ENCODE data around the gene SCFD2. TPM values are rescaled to one million over a fixed set of nuclear protein-coding genes. Genes with fewer than 3 reads are reported as not detected.

The SCFD2 gene
- total RNA-seq, 1 donor from 2014 or later: 13.2 TPM

DNA sequence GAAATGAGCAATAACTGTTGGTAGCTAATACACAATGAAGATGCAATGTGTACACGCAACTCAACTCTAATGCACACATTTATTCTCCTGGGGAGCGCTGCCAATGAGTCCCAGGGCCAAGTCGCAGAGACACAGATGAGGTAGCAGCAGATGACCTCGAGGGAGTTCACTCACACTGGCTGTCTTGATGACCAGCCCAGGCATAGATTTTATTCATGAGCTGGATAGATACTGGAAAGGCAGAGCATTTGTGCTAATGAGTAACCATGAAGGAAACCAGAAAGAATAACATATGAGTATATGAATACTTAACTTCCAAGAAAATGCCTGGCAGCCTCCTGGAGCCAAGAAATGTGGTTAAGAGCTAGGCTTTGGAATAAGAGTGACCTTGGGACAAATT lies 461.4 kb downstream of the SCFD2 start:
- no peaks in the 10 kb centered on the region for H3K36me3 ChIP-seq
- ATAC-seq: no peak
- intact Hi-C loops (cut with DNase I): no loop called here
- DNase-seq: no peak
- H3K4me1 ChIP-seq: no peaks in the 10 kb centered on the region
- no peak overlapping the region for H3K4me3 ChIP-seq
- H3K9me3 ChIP-seq: no peaks in the 10 kb centered on the region
- TF ChIP-seq, protein P1, sequence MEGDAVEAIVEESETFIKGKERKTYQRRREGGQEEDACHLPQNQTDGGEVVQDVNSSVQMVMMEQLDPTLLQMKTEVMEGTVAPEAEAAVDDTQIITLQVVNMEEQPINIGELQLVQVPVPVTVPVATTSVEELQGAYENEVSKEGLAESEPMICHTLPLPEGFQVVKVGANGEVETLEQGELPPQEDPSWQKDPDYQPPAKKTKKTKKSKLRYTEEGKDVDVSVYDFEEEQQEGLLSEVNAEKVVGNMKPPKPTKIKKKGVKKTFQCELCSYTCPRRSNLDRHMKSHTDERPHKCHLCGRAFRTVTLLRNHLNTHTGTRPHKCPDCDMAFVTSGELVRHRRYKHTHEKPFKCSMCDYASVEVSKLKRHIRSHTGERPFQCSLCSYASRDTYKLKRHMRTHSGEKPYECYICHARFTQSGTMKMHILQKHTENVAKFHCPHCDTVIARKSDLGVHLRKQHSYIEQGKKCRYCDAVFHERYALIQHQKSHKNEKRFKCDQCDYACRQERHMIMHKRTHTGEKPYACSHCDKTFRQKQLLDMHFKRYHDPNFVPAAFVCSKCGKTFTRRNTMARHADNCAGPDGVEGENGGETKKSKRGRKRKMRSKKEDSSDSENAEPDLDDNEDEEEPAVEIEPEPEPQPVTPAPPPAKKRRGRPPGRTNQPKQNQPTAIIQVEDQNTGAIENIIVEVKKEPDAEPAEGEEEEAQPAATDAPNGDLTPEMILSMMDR (IDR thresholded peaks at IDR 0.05): no peak
- H3K27me3 ChIP-seq (ENCODE audit: low read depth): no peaks in the 10 kb centered on the region
- H3K27ac ChIP-seq: no peak overlapping the region

DNA sequence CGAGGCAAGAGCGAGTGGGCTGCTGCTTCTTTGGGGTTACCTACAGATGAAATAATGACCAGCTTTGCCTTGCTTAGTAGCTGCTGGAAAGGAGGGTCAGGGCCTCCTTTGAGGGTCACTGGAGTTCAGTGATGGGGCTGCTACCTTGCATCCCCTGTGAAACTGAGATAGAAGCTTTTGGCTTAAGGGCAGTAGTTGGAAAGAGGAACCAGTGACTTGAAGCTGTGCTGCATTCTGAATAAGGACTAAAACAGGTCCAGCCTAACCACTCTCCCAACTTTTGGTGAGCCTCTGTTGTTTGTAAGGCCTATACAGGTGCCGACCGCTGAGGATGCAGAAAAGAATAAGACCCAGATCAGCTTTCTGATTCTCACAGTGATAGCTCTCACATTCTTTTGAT lies 462.6 kb downstream of the SCFD2 start:
- DNase-seq (no peak), ATAC-seq (no peak)
- no peaks in the 10 kb centered on the region for H3K4me1 ChIP-seq
- intact Hi-C loops (cut with DNase I): no loop called here
- H3K27ac ChIP-seq: no peak overlapping the region
- H3K27me3 ChIP-seq (ENCODE audit: low read depth): no peaks in the 10 kb centered on the region
- H3K4me3 ChIP-seq: no peak overlapping the region
- TF ChIP-seq, protein P1 (IDR thresholded peaks at IDR 0.05): no peak
- no peaks in the 10 kb centered on the region for H3K9me3 ChIP-seq
- H3K36me3 ChIP-seq: no peaks in the 10 kb centered on the region

DNA sequence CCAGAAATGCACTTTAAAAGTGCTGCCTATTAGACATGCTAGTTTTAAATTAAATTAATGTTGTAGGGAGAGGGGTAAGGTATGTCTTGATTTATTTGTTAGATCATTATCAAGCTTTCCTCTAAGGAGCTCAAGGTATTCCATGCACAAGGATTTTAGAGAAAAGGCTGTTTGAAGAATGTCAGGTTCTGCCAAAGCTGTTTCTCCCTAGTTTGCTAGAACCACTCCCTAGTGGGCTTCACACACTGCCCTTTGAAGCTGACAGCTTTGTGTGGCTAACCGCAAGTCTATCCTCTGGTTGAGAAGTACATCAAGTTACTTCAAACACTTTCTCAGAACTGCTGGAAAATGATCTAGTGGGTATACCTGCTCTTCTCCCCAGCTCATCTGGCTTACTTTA lies 471.4 kb downstream of the SCFD2 start:
- Histone ChIP-seq H3K36me3 (no peaks in the 10 kb centered on the region), H3K9me3 (no peaks in the 10 kb centered on the region), H3K4me3 (no peak overlapping the region), H3K27me3 (ENCODE audit: low read depth) (no peaks in the 10 kb centered on the region), H3K27ac (no peak overlapping the region), H3K4me1 (no peaks in the 10 kb centered on the region)
- TF ChIP-seq, protein P1 (IDR thresholded peaks at IDR 0.05): no peak
- intact Hi-C loops (cut with DNase I): no loop called here
- DNase-seq: no peak
- no peak for ATAC-seq

DNA sequence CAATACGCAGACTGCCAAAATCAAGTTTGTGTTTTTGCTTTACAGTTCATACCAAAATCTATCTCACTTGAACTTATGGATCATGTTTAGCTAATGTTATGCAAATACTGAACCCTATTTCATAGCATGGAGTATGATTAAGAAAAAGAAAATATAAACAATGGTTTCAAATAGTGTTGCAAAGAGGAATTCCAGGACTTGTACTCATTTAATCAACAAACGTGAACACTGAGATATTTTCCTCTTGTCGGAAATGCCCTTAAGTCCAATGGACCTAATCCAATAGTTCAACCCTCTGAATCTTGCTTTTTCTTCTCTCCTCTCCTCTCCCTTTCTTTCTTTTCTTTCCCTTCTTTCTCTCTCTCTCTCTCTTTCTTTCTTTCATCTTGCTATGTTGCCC lies 473.0 kb downstream of the SCFD2 start:
- no peaks in the 10 kb centered on the region for H3K9me3 ChIP-seq
- no peak for DNase-seq
- no peak for ATAC-seq

DNA sequence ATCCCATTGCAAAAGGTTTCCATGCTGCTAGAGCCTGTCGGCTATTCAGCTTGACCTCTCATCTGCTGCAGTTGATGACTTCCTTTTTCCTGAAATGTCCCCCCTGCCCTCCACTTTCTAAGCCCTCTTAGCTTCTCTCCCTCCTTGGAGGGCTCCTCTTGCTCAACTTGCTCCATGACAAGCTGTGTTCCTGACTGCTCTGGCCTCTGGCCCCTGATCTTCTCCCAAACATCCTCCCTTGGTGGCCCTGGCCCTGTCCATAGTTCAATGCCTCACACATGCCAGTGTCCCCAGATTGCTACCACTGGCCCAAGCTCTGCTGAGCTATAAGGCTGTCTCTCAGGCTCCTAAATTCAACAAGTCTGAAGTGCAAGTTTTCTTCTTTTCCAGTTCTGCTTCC lies 474.1 kb downstream of the SCFD2 start:
- ATAC-seq (no peak), DNase-seq (no peak)
- TF ChIP-seq, protein P1 (IDR thresholded peaks at IDR 0.05): no peak
- no peaks in the 10 kb centered on the region for H3K27me3 ChIP-seq (ENCODE audit: low read depth)
- no peaks in the 10 kb centered on the region for H3K4me1 ChIP-seq
- no peak overlapping the region for H3K27ac ChIP-seq
- H3K4me3 ChIP-seq: no peak overlapping the region
- H3K9me3 ChIP-seq: no peaks in the 10 kb centered on the region
- intact Hi-C loops (cut with DNase I): no loop called here
- H3K36me3 ChIP-seq: no peaks in the 10 kb centered on the region

More for the DNA sequence above, 473.0 kb downstream of the SCFD2 start:
- no peak overlapping the region for H3K4me3 ChIP-seq
- H3K27me3 ChIP-seq (ENCODE audit: low read depth): no peaks in the 10 kb centered on the region
- H3K27ac ChIP-seq: no peak overlapping the region
- TF ChIP-seq, protein P1 (IDR thresholded peaks at IDR 0.05): no peak
- H3K4me1 ChIP-seq: no peaks in the 10 kb centered on the region
- no peaks in the 10 kb centered on the region for H3K36me3 ChIP-seq
- intact Hi-C loops (cut with DNase I): no loop called here

DNA sequence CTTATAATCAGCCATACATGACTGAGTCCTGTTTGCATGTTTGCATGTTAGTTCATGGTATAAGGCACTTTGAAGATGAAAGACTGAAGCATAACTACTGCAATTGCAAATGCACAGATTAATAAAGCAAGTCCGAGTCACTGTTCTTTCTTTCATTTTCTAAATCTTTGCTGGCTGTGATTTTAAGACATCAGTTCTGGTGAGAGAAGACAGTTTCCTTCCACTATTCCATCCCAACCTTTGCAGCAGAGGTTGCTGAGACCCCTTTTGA lies 475.4 kb downstream of the SCFD2 start:
- intact Hi-C loops (cut with DNase I): no loop called here
- Histone ChIP-seq H3K27me3 (ENCODE audit: low read depth) (no peaks in the 10 kb centered on the region), H3K36me3 (no peaks in the 10 kb centered on the region), H3K9me3 (no peaks in the 10 kb centered on the region), H3K4me1 (no peaks in the 10 kb centered on the region), H3K4me3 (no peak overlapping the region), H3K27ac (no peak overlapping the region)
- ATAC-seq (no peak), DNase-seq (no peak)
- TF ChIP-seq, protein P1 (IDR thresholded peaks at IDR 0.05): no peak

Measured in lower lobe of right lung (tissue), 2 donors.